HCT116 (cell line): ENCODE results near the gene IL1RAPL2.

Source experiments
- CEBPB ChIP-seq: IDR thresholded peaks from 2 replicates; pipeline ENCODE4 v1.6.1; 2012; ENCODE audit warnings: low read depth
- EZH2 ChIP-seq: fragments of 200-600 bp; sonication (generic); IDR thresholded peaks from 2 replicates; pipeline ENCODE4 v1.6.1; 2017; ENCODE audit warnings: antibody characterized with exemption, mixed run types
- EZH2phosphoT487 ChIP-seq: fragments of 200-600 bp; IDR thresholded peaks from 2 replicates; pipeline ENCODE4 v1.6.1; 2018; ENCODE audit warnings: antibody characterized with exemption, borderline replicate concordance
- FOSL1 ChIP-seq: IDR thresholded peaks from 2 replicates; pipeline ENCODE4 v1.6.1; 2012; ENCODE audit warnings: low read depth
- POLR2A ChIP-seq: IDR thresholded peaks from 2 replicates; pipeline ENCODE4 v1.7.0; 2011; ENCODE audit warnings: borderline replicate concordance; ENCODE audit not compliant: insufficient read depth, insufficient read length; ENCODE audit errors: extremely low read depth
- POLR2AphosphoS5 ChIP-seq: IDR thresholded peaks from 2 replicates; pipeline ENCODE4 v1.6.1; 2011; ENCODE audit warnings: mild to moderate bottlenecking, low read depth, low read length, moderate library complexity
- SP1 ChIP-seq: IDR thresholded peaks from 2 replicates; pipeline ENCODE4 v1.6.1; 2012; ENCODE audit warnings: low read depth
- ZFX ChIP-seq: fragments of 450-650 bp; IDR thresholded peaks from 2 replicates; pipeline ENCODE4 v1.6.1; 2017
- TF ChIP-seq, protein P1 (sequence below), 3 experiments: fragments of 200-600 bp in 1 of 3; sonication (generic) in 1 of 3; IDR thresholded peaks in 2 of 3; conservative IDR thresholded peaks in 1 of 3; 2 replicates each; pipeline ENCODE4 v1.5.1; 2012 to 2017; ENCODE audit warnings: low read depth in 2 of 3, low read length in 2 of 3, antibody characterized with exemption in 1 of 3, borderline replicate concordance in 1 of 3, control low read depth in 1 of 3, mild to moderate bottlenecking in 1 of 3, mixed read lengths in 1 of 3, mixed run types in 1 of 3, moderate library complexity in 1 of 3; ENCODE audit not compliant: insufficient read depth in 1 of 3
- TF ChIP-seq, protein P2 (sequence below): IDR thresholded peaks from 2 replicates; pipeline ENCODE4 v1.6.1; 2012

DNA sequence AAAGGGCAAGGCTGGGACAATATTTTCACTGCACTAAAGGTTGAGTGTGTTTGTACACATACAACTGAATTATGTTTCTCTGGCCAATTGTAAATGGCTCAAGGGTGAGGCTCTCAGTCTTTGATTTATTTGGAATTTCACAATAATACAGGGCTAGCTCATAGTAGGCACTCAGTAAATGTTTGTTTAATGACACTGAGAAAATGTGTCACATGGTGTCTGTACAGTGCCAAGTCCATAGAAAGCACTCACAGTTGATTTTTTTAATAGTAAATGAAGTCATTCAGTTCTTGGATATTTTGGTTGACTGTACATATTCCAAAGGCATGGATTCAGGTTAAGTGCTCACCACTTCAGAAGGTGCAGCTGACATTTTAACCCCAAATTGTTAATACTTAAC, 176.4 kb downstream of the IL1RAPL2 start:
- TF ChIP-seq CEBPB (no peak), POLR2AphosphoS5 (no peak), ZFX (no peak), SP1 (no peak), EZH2 (no peak), FOSL1 (no peak), EZH2phosphoT487 (no peak), POLR2A (no peak)
- TF ChIP-seq, protein P1, sequence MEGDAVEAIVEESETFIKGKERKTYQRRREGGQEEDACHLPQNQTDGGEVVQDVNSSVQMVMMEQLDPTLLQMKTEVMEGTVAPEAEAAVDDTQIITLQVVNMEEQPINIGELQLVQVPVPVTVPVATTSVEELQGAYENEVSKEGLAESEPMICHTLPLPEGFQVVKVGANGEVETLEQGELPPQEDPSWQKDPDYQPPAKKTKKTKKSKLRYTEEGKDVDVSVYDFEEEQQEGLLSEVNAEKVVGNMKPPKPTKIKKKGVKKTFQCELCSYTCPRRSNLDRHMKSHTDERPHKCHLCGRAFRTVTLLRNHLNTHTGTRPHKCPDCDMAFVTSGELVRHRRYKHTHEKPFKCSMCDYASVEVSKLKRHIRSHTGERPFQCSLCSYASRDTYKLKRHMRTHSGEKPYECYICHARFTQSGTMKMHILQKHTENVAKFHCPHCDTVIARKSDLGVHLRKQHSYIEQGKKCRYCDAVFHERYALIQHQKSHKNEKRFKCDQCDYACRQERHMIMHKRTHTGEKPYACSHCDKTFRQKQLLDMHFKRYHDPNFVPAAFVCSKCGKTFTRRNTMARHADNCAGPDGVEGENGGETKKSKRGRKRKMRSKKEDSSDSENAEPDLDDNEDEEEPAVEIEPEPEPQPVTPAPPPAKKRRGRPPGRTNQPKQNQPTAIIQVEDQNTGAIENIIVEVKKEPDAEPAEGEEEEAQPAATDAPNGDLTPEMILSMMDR (IDR thresholded peaks at IDR 0.05 in 2 of 3, conservative IDR thresholded peaks at IDR 0.05 in 1 of 3; ENCODE audit: borderline replicate concordance in 1 of 3, insufficient read depth in 1 of 3, low read depth in 2 of 3, low read length in 2 of 3): no peak
- TF ChIP-seq, protein P2, sequence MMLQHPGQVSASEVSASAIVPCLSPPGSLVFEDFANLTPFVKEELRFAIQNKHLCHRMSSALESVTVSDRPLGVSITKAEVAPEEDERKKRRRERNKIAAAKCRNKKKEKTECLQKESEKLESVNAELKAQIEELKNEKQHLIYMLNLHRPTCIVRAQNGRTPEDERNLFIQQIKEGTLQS: no peak
